Liver (tissue), 9 donors: Measurements from ENCODE around the gene KCP. TPM values are rescaled to one million over a fixed set of nuclear protein-coding genes. Genes with fewer than 3 reads are reported as not detected.

Experiments used
- DNase-seq: peaks from one replicate; pipeline ENCODE4 v3.0.0-alpha.2; 2017; ENCODE audit warnings: low spot score
- H3K27ac ChIP-seq, 2 donors: one replicate each; pipeline ENCODE4 v1.7.0; 2013; ENCODE audit warnings: inconsistent platforms in 2 of 2, low read length in 2 of 2, control low read depth in 1 of 2, low read depth in 1 of 2, mild to moderate bottlenecking in 1 of 2
- H3K27me3 ChIP-seq, 4 donors: one replicate each; pipeline versions ENCODE4 v1.6.1 to v1.7.0; 2013; ENCODE audit warnings: low read length in 3 of 4, inconsistent platforms in 1 of 4, mild to moderate bottlenecking in 1 of 4, moderate library complexity in 1 of 4; ENCODE audit not compliant: control insufficient read depth in 4 of 4, insufficient read depth in 4 of 4
- H3K36me3 ChIP-seq, 4 donors: one replicate each; pipeline versions ENCODE4 v1.6.1 to v1.7.0; 2013; ENCODE audit warnings: low read length in 3 of 4, mild to moderate bottlenecking in 3 of 4, low read depth in 1 of 4, moderate library complexity in 1 of 4; ENCODE audit not compliant: control insufficient read depth in 4 of 4, insufficient read depth in 3 of 4
- H3K4me1 ChIP-seq, 4 donors: one replicate each; pipeline versions ENCODE4 v1.6.1 to v1.7.0; 2013; ENCODE audit warnings: low read length in 3 of 4, mild to moderate bottlenecking in 3 of 4, moderate library complexity in 1 of 4; ENCODE audit not compliant: control insufficient read depth in 4 of 4, insufficient read depth in 4 of 4
- H3K4me3 ChIP-seq, 3 donors: one replicate each; pipeline versions ENCODE4 v1.6.1 to v1.7.0; 2013; ENCODE audit warnings: low read length in 3 of 3, control low read depth in 1 of 3, low read depth in 1 of 3, mild to moderate bottlenecking in 1 of 3
- H3K9ac ChIP-seq, 2 donors: one replicate each; pipeline ENCODE4 v1.7.0; 2013; ENCODE audit warnings: low read length in 2 of 2, mild to moderate bottlenecking in 2 of 2, moderate library complexity in 2 of 2, control low read depth in 1 of 2, low read depth in 1 of 2
- H3K9me3 ChIP-seq, 4 donors: one replicate each; pipeline versions ENCODE4 v1.6.1 to v1.7.0; 2013; ENCODE audit warnings: low read length in 3 of 4; ENCODE audit not compliant: control insufficient read depth in 4 of 4
- ATF3 ChIP-seq: IDR thresholded peaks from 2 replicates; pipeline ENCODE4 v1.6.1; 2016; ENCODE audit warnings: antibody characterized with exemption
- CTCF ChIP-seq: fragments of 150-350 bp; IDR thresholded peaks from 2 replicates; pipeline ENCODE4 v1.5.1; 2017; ENCODE audit warnings: improper control_type of control experiment, low read depth, low read length; ENCODE audit not compliant: missing input control
- EGR1 ChIP-seq, 2 donors: IDR thresholded peaks; 2 replicates each; pipeline ENCODE4 v1.6.1; 2016 to 2018; ENCODE audit warnings: antibody characterized with exemption in 2 of 2, low read depth in 2 of 2
- FOXA1 ChIP-seq: IDR thresholded peaks from 2 replicates; pipeline ENCODE4 v1.6.1; 2016; ENCODE audit warnings: antibody characterized with exemption
- FOXA2 ChIP-seq: IDR thresholded peaks from 2 replicates; pipeline ENCODE4 v1.6.1; 2016; ENCODE audit warnings: antibody characterized with exemption
- GABPA ChIP-seq, 2 donors: IDR thresholded peaks in 1 of 2; conservative IDR thresholded peaks in 1 of 2; 2 replicates each; pipeline ENCODE4 v1.6.1; 2016; ENCODE audit warnings: antibody characterized with exemption in 2 of 2, mild to moderate bottlenecking in 1 of 2, moderate library complexity in 1 of 2
- HNF4A ChIP-seq, 2 donors: conservative IDR thresholded peaks; 2 replicates each; pipeline ENCODE4 v1.6.1; 2016; ENCODE audit warnings: antibody characterized with exemption in 2 of 2, mild to moderate bottlenecking in 2 of 2
- HNF4G ChIP-seq: IDR thresholded peaks from 2 replicates; pipeline ENCODE4 v1.6.1; 2016; ENCODE audit warnings: antibody characterized with exemption
- JUND ChIP-seq, 2 donors: IDR thresholded peaks; 2 replicates each; pipeline ENCODE4 v1.6.1; 2016; ENCODE audit warnings: antibody characterized with exemption in 2 of 2
- MAX ChIP-seq: IDR thresholded peaks from 2 replicates; pipeline ENCODE4 v1.6.1; 2016; ENCODE audit warnings: antibody characterized with exemption
- NR2F2 ChIP-seq: IDR thresholded peaks from 2 replicates; pipeline ENCODE4 v1.6.1; 2016; ENCODE audit warnings: antibody characterized with exemption
- RAD21 ChIP-seq, 2 donors: IDR thresholded peaks; 2 replicates each; pipeline ENCODE4 v1.6.1; 2016; ENCODE audit warnings: antibody characterized with exemption in 2 of 2, mild to moderate bottlenecking in 2 of 2
- REST ChIP-seq: IDR thresholded peaks from 2 replicates; pipeline ENCODE4 v1.6.1; 2016; ENCODE audit warnings: antibody characterized with exemption, mild to moderate bottlenecking
- RXRA ChIP-seq, 2 donors: IDR thresholded peaks; 2 replicates each; pipeline ENCODE4 v1.6.1; 2017 to 2018; ENCODE audit warnings: antibody characterized with exemption in 2 of 2, mild to moderate bottlenecking in 1 of 2
- SP1 ChIP-seq: IDR thresholded peaks from 2 replicates; pipeline ENCODE4 v1.6.1; 2018; ENCODE audit warnings: antibody characterized with exemption, mild to moderate bottlenecking
- TAF1 ChIP-seq: conservative IDR thresholded peaks from 2 replicates; pipeline ENCODE4 v1.6.1; 2016; ENCODE audit warnings: antibody characterized with exemption, mild to moderate bottlenecking
- YY1 ChIP-seq: IDR thresholded peaks from 2 replicates; pipeline ENCODE4 v1.6.1; 2016; ENCODE audit warnings: antibody characterized with exemption, mild to moderate bottlenecking
- ZBTB33 ChIP-seq: IDR thresholded peaks from 2 replicates; pipeline ENCODE4 v1.6.1; 2016; ENCODE audit warnings: antibody characterized with exemption
- WGBS: extraction: QIAGEN DNeasy Blood & Tissue Kit; methylation state at CpG from one replicate; pipeline ENCODE4 v1.1.7; 2013; 5-methylcytosine and 5-hydroxymethylcytosine counted together
- polyA plus RNA-seq, 2 donors: library from polyadenylated mRNA; stranded (reverse) in 1 of 2; unstranded in 1 of 2; fragments of 200-250 nt in 1 of 2; fragments of >200 nt in 1 of 2; fragmentation: Nextera tagmentation in 1 of 2; extraction: Ambion mirVana in 1 of 2; gene quantifications; one replicate each; pipeline versions ENCODE4 v1.2.1 to v1.2.3, GENCODE V29; 2013 to 2015
- total RNA-seq, 2 donors: library from RNA; depleted of rRNA; stranded (reverse); fragments of >200 nt; gene quantifications; one replicate each; pipeline ENCODE4 v1.2.3, GENCODE V29; 2014
- donor health status: healthy.
- donor health status: healthy.
- donor health status: healthy.
- donor health status: healthy.
- donor health status: healthy.

Gene KCP
- total and polyA plus RNA-seq, 4 donors: 0.02 to 0.08 (median 0.05) TPM; not detected in 1

GRCh38 chr7:128912281-128912680 lies 1.8 kb upstream of the KCP start:
- no peak overlapping the region for H3K27ac ChIP-seq
- peaks cover 4 to 17% (median 6%) of the 10 kb centered on the region in 4 donors for H3K4me1 ChIP-seq
- WGBS: 89% methylated on average over 3 of the region's 3 CpGs
- no peak overlapping the region for H3K4me3 ChIP-seq
- H3K9ac ChIP-seq: no peak overlapping the region
- H3K9me3 ChIP-seq: no peaks in the 10 kb centered on the region
- no peaks in the 10 kb centered on the region for H3K36me3 ChIP-seq
- TF ChIP-seq CTCF: no peak
- DNase-seq: no peak
- peaks cover 0 to 2% (median 0%) of the 10 kb centered on the region in 4 donors for H3K27me3 ChIP-seq

- peaks cover 0 to 2% (median 0%) of the 10 kb centered on the region in 4 donors for H3K27me3 ChIP-seq
- no peak for TF ChIP-seq CTCF
- no peak for TF ChIP-seq FOXA2
- no peak for TF ChIP-seq HNF4A (conservative IDR thresholded peaks at IDR 0.05)
- TF ChIP-seq RXRA (IDR thresholded peaks at IDR 0.05): no peak
- no peak for TF ChIP-seq RAD21 (IDR thresholded peaks at IDR 0.05)
- TF ChIP-seq EGR1 (IDR thresholded peaks at IDR 0.05; ENCODE audit: low read depth in 2 of 2): no peak
- no peak for TF ChIP-seq NR2F2
- TF ChIP-seq ZBTB33: no peak
- no peak for TF ChIP-seq HNF4G
- no peak for TF ChIP-seq GABPA (IDR thresholded peaks at IDR 0.05 in 1 of 2, conservative IDR thresholded peaks at IDR 0.05 in 1 of 2)
- no peak for TF ChIP-seq YY1
- TF ChIP-seq MAX: no peak
- TF ChIP-seq SP1: no peak
- TF ChIP-seq ATF3: no peak
- TF ChIP-seq JUND (IDR thresholded peaks at IDR 0.05): no peak
- no peak for TF ChIP-seq REST
- TF ChIP-seq FOXA1: no peak
- TF ChIP-seq TAF1: no peak
- no peak overlapping the region for H3K9ac ChIP-seq
- no peak overlapping the region for H3K4me3 ChIP-seq
- H3K9me3 ChIP-seq: no peaks in the 10 kb centered on the region
- DNase-seq: no peak
- H3K27ac ChIP-seq: no peak overlapping the region
- H3K36me3 ChIP-seq: no peaks in the 10 kb centered on the region
- H3K4me1 ChIP-seq: peaks cover 4 to 17% (median 6%) of the 10 kb centered on the region in 4 donors
- 77% methylated on average over 8 of the region's 8 CpGs for WGBS
These were observed 1.0 kb upstream of the KCP start for GRCh38 chr7:128911423-128912031.
